ENCODE data around the gene ITPA. TPM values are rescaled to one million over a fixed set of nuclear protein-coding genes. Genes with fewer than 3 reads are reported as not detected.
A peak's percentile ranks its signal among the peaks of the same experiment; 100 is the strongest.

Gene ITPA
- total and polyA plus RNA-seq, 2 of the 4 experiments (the other 2 are of a cell fraction): 32.4 to 49.0 TPM

- Histone ChIP-seq H2BK15ac (ENCODE audit: low read depth, low read length) (no peak overlapping the region), H3K27me3 (ENCODE audit: control insufficient read depth, insufficient read depth, low read length) (no peaks in the 10 kb centered on the region), H3K9me3 (ENCODE audit: control insufficient read depth, insufficient read depth, low read length) (no peaks in the 10 kb centered on the region), H3K23ac (ENCODE audit: low read depth, low read length) (no peak overlapping the region), H3K36me3 (ENCODE audit: control insufficient read depth, insufficient read depth, low read length) (peaks cover 10% of the 10 kb centered on the region), H4K5ac (ENCODE audit: low read depth, low read length) (no peak overlapping the region), H4K91ac (ENCODE audit: insufficient read depth, low read depth, low read length) (no peak overlapping the region), H2AK9ac (replicated peaks; ENCODE audit: low read depth, low read length, poor library complexity) (peak overlapping the region; percentile 45), H3K4me2 (ENCODE audit: low read depth, low read length) (no peak overlapping the region), H2BK120ac (ENCODE audit: low read depth, low read length) (no peak overlapping the region), H3K4me3 (ENCODE audit: insufficient read depth, low read depth, low read length) (no peak overlapping the region), H4K8ac (ENCODE audit: low read depth in 2 of 2, low read length in 2 of 2) (no peak overlapping the region), H3K14ac (replicated peaks; ENCODE audit: low read depth, low read length) (no peak overlapping the region), H3K18ac (ENCODE audit: low read depth, low read length) (no peak overlapping the region), H3K56ac (ENCODE audit: extremely low read depth, insufficient read depth, low read length) (no peak overlapping the region), H3K27ac (ENCODE audit: insufficient read depth, low read length) (no peak overlapping the region), H2BK20ac (ENCODE audit: low read depth, low read length) (no peak overlapping the region), H3K9me1 (ENCODE audit: insufficient read depth, low read length) (no peaks in the 10 kb centered on the region), H3K79me1 (ENCODE audit: low read depth in 1 of 2, low read length in 2 of 2) (no peaks in the 10 kb centered on the region), H4K20me1 (ENCODE audit: insufficient read depth, low read length) (no peaks in the 10 kb centered on the region), H2AK5ac (ENCODE audit: low read depth, low read length) (no peak overlapping the region), H3K9ac (ENCODE audit: low read depth, low read length) (no peak overlapping the region), H3K4me1 (ENCODE audit: control insufficient read depth, insufficient read depth, low read length) (no peaks in the 10 kb centered on the region), H3K4ac (ENCODE audit: low read depth, low read length) (no peak overlapping the region), H2BK5ac (ENCODE audit: low read depth, low read length, poor library complexity, severe bottlenecking) (no peak overlapping the region), H2AFZ (replicated peaks; ENCODE audit: low read length, poor library complexity) (no peak overlapping the region)
- BruUV-seq (replicated peaks): no TSS peak
- intact Hi-C loops (cut with micrococcal nuclease) (no loop called here), dilution Hi-C loops (cut with HindIII; ENCODE audit: low sequenced_read_pairs, unreplicated experiment) (no loop called here), in situ Hi-C loops (cut with MboI; ENCODE audit: low sequenced_read_pairs) (no loop called here)
- TF ChIP-seq MAZ (IDR thresholded peaks at IDR 0.05; ENCODE audit: borderline replicate concordance, low read depth, low read length) (no peak), RAD21 (IDR thresholded peaks at IDR 0.05; ENCODE audit: low read length) (no peak), USF2 (IDR thresholded peaks at IDR 0.05; ENCODE audit: low read depth, low read length) (no peak), MXI1 (IDR thresholded peaks at IDR 0.05; ENCODE audit: borderline replicate concordance, low read depth, low read length) (no peak), RCOR1 (IDR thresholded peaks at IDR 0.05; ENCODE audit: insufficient replicate concordance, low read length) (no peak), ELK1 (IDR thresholded peaks at IDR 0.05; ENCODE audit: borderline replicate concordance, low read depth, low read length) (no peak), NFE2L2 (IDR thresholded peaks at IDR 0.05; ENCODE audit: low read depth, low read length) (no peak)
- whole genome bisulfite sequencing, 2 experiments (ENCODE audit: extremely low coverage in 2 of 2, insufficient read length in 1 of 2): no CpG with 5 or more reads among the region's 7 CpGs
- POLR2A ChIA-PET (ENCODE audit: unreplicated experiment): no interaction called here
- CTCF ChIA-PET: no interaction called here
- no peak for ATAC-seq (ENCODE audit: low read depth)
- no peak for DNase-seq
Measured at GRCh38 chr20:3227506-3227905, 18.2 kb downstream of the ITPA start.

Measured in IMR-90 (cell line).